Smooth muscle cell (in vitro differentiated cells): ENCODE measurements around the gene KISS1. TPM values are rescaled to one million over a fixed set of nuclear protein-coding genes. Genes with fewer than 3 reads are reported as not detected.

Experiments
- DNase-seq: peaks from one replicate; lab custom pipeline; 2025; ENCODE audit not compliant: unreplicated experiment; lab: John Stamatoyannopoulos, UW
- H2AFZ ChIP-seq: fragments of 200-600 bp; sonication (generic); 2 replicates; pipeline ENCODE4 v1.6.0; 2016; ENCODE audit warnings: antibody characterized with exemption, low read depth, mild to moderate bottlenecking
- H3F3A ChIP-seq: fragments of 200-600 bp; sonication (generic); 2 replicates; pipeline ENCODE4 v1.6.0; 2017; ENCODE audit warnings: antibody characterized with exemption, low read depth
- H3K27ac ChIP-seq: fragments of 200-600 bp; sonication (generic); 2 replicates; pipeline ENCODE4 v1.5.1; 2016; ENCODE audit warnings: low read depth, mild to moderate bottlenecking
- H3K27me3 ChIP-seq: fragments of 200-600 bp; sonication (generic); 2 replicates; pipeline ENCODE4 v1.6.1; 2016; ENCODE audit warnings: low read depth, mild to moderate bottlenecking
- H3K36me3 ChIP-seq: fragments of 200-600 bp; sonication (generic); 2 replicates; pipeline ENCODE4 v1.5.1; 2016; ENCODE audit warnings: low read depth
- H3K4me1 ChIP-seq: fragments of 200-600 bp; sonication (generic); 2 replicates; pipeline ENCODE4 v1.5.1; 2016; ENCODE audit warnings: low read depth
- H3K4me2 ChIP-seq: fragments of 200-600 bp; sonication (generic); 2 replicates; pipeline ENCODE4 v1.6.0; 2016; ENCODE audit warnings: mild to moderate bottlenecking
- H3K4me3 ChIP-seq: fragments of 200-600 bp; sonication (generic); 2 replicates; pipeline ENCODE4 v1.5.1; 2016; ENCODE audit warnings: mild to moderate bottlenecking
- H3K79me2 ChIP-seq: fragments of 200-600 bp; sonication (generic); 2 replicates; pipeline ENCODE4 v1.6.0; 2016; ENCODE audit warnings: low read depth, mild to moderate bottlenecking
- H3K9ac ChIP-seq: fragments of 200-600 bp; sonication (generic); 2 replicates; pipeline ENCODE4 v1.6.0; 2016; ENCODE audit warnings: low read depth
- H3K9me3 ChIP-seq: fragments of 200-600 bp; sonication (generic); replicated peaks from 2 replicates; pipeline ENCODE4 v1.5.1; 2016; ENCODE audit warnings: low read depth
- H4K20me1 ChIP-seq: fragments of 200-600 bp; sonication (generic); 2 replicates; pipeline ENCODE4 v1.6.0; 2016; ENCODE audit warnings: low read depth
- whole genome bisulfite sequencing: methylation state at CpG from one replicate; pipeline ENCODE4 v1.1.7; 2016; ENCODE audit warnings: low lambda C conversion rate; 5-methylcytosine and 5-hydroxymethylcytosine counted together
- polyA plus RNA-seq: library from polyadenylated mRNA; unstranded; fragments of >200 nt; fragmentation: Nextera tagmentation; extraction: Ambion mirVana; gene quantifications from 2 replicates; pipeline ENCODE4 v1.2.1, GENCODE V29; 2016
- total RNA-seq: library from RNA; depleted of rRNA; stranded (reverse); fragments of >200 nt; gene quantifications from 2 replicates; pipeline ENCODE4 v1.2.3, GENCODE V29; 2014
- TF ChIP-seq, protein P1 (sequence below): fragments of 200-600 bp; sonication (generic); IDR thresholded peaks from 2 replicates; pipeline ENCODE4 v1.5.1; 2017; ENCODE audit warnings: borderline replicate concordance, mild to moderate bottlenecking, antibody characterized with exemption; ENCODE audit not compliant: insufficient read depth, poor library complexity, severe bottlenecking

KISS1 gene
- total and polyA plus RNA-seq, 2 experiments from 2014 or later, result 0.72 to 1.2 TPM

GRCh38 chr1:204142032-204142974 lies 54.0 kb downstream of the KISS1 start:
- H3K27ac ChIP-seq, result no peak overlapping the region
- WGBS, result 76% methylated on average over 5 of the region's 5 CpGs
- H4K20me1 ChIP-seq, result no peaks in the 10 kb centered on the region
- TF ChIP-seq, protein P1, sequence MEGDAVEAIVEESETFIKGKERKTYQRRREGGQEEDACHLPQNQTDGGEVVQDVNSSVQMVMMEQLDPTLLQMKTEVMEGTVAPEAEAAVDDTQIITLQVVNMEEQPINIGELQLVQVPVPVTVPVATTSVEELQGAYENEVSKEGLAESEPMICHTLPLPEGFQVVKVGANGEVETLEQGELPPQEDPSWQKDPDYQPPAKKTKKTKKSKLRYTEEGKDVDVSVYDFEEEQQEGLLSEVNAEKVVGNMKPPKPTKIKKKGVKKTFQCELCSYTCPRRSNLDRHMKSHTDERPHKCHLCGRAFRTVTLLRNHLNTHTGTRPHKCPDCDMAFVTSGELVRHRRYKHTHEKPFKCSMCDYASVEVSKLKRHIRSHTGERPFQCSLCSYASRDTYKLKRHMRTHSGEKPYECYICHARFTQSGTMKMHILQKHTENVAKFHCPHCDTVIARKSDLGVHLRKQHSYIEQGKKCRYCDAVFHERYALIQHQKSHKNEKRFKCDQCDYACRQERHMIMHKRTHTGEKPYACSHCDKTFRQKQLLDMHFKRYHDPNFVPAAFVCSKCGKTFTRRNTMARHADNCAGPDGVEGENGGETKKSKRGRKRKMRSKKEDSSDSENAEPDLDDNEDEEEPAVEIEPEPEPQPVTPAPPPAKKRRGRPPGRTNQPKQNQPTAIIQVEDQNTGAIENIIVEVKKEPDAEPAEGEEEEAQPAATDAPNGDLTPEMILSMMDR, result no peak
- no peaks in the 10 kb centered on the region for H3K4me1 ChIP-seq
- H2AFZ ChIP-seq, result no peak overlapping the region
- H3K79me2 ChIP-seq, result no peaks in the 10 kb centered on the region
- H3K4me2 ChIP-seq, result no peak overlapping the region
- no peaks in the 10 kb centered on the region for H3K36me3 ChIP-seq
- no peaks in the 10 kb centered on the region for H3K9me3 ChIP-seq
- no peak overlapping the region for H3K9ac ChIP-seq
- no peak for DNase-seq
- no peaks in the 10 kb centered on the region for H3K27me3 ChIP-seq
- no peak overlapping the region for H3K4me3 ChIP-seq
- H3F3A ChIP-seq, result no peaks in the 10 kb centered on the region

DNA sequence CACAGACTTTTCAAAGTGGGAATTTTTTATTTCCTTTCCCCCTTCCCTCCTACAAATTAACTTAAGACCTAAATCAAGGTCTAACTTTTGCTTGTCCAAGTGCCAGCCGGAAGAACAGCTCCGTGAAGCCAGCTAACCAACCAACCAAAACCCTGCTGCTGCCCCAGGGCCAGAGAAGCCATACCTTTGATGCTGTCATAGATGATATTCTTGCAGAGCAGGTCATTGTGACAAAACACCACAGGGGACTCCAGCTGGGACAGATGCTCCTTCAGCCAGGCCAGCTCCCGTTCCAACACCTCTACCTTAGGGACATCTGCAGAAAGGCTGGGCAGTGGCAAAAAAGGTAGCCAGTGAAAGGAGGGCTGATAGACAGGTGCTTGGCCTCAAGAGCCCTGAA lies 55.2 kb downstream of the KISS1 start:
- WGBS, result 93% methylated on average over 3 of the region's 3 CpGs
- Histone ChIP-seq H3K4me2 (no peak overlapping the region), H3F3A (no peaks in the 10 kb centered on the region), H3K36me3 (no peaks in the 10 kb centered on the region), H4K20me1 (no peaks in the 10 kb centered on the region), H3K27me3 (no peaks in the 10 kb centered on the region), H3K79me2 (no peaks in the 10 kb centered on the region), H3K27ac (no peak overlapping the region), H3K9me3 (no peaks in the 10 kb centered on the region), H2AFZ (no peak overlapping the region), H3K4me3 (no peak overlapping the region), H3K4me1 (no peaks in the 10 kb centered on the region), H3K9ac (no peak overlapping the region)
- TF ChIP-seq, protein P1, result no peak
- no peak for DNase-seq

Other genes with a start within 250 kb of the KISS1 start
- 2.3 and 2.6 TPM in 2 replicates for gene SOX13, start 123.4 kb downstream of the KISS1 start, total RNA-seq
- gene SOX13, start 123.4 kb downstream of the KISS1 start, polyA plus RNA-seq, result 0.41 and 7.0 TPM in 2 replicates
- 3.7 and 21.4 TPM in 2 replicates for gene ETNK2, start 44.4 kb downstream of the KISS1 start, total RNA-seq
- gene ETNK2, start 44.4 kb downstream of the KISS1 start, polyA plus RNA-seq, result 8.9 and 17.3 TPM in 2 replicates
- not detected in 2 replicates for gene REN, start 30.2 kb downstream of the KISS1 start, total RNA-seq
- not detected in 2 replicates for gene REN, start 30.2 kb downstream of the KISS1 start, polyA plus RNA-seq
- gene GOLT1A, start 17.5 kb upstream of the KISS1 start, total RNA-seq, result 0.54 TPM in 1 of 2 replicates, not detected in the other
- gene GOLT1A, start 17.5 kb upstream of the KISS1 start, polyA plus RNA-seq, result 0.76 TPM in 1 of 2 replicates, not detected in the other
- gene PLEKHA6, start 163.4 kb upstream of the KISS1 start, total RNA-seq, result 0.45 and 0.67 TPM in 2 replicates
- 0.85 and 2.5 TPM in 2 replicates for gene PLEKHA6, start 163.4 kb upstream of the KISS1 start, polyA plus RNA-seq
- 68.1 and 74.8 TPM in 2 replicates for gene PPP1R15B, start 215.3 kb upstream of the KISS1 start, total RNA-seq
- gene PPP1R15B, start 215.3 kb upstream of the KISS1 start, polyA plus RNA-seq, result 24.1 and 25.0 TPM in 2 replicates